AG10803 (cell line): ENCODE results near the gene PPCS.

ENCODE experiments used
- DNase-seq: peaks from one replicate; pipeline ENCODE4 v3.0.0; 2010; ENCODE audit warnings: low read depth
- H3K4me3 ChIP-seq: 2 replicates; pipeline ENCODE4 v1.5.1; 2011; ENCODE audit warnings: mild to moderate bottlenecking, low read length, control low read depth
- CTCF ChIP-seq: conservative IDR thresholded peaks from 2 replicates; pipeline ENCODE4 v1.5.1; 2011; ENCODE audit warnings: mild to moderate bottlenecking, low read length, control low read depth, inconsistent platforms

Gene PPCS

GRCh38 chr1:42450061-42450460, 6.3 kb upstream of the PPCS start:
- no peak for DNase-seq
- H3K4me3 ChIP-seq, result no peak overlapping the region
- no peak for TF ChIP-seq CTCF

DNA sequence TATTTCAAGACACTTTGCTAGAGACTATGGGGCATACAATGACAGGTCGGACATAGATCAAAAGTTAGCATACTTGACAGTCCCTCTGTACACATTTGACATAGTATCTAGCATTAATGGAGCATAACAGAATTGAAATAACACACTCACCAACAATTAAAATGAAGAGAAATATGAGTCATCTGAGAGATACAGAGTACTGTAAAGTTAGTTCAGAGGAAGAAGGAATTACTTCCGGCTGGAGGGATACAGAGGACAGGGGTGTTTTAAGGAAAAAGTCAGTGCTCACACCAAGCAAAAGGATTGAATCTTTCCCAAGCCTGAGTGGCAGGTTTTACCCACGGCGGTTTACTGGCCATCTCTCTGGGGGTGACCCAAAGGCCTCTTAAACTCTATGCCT, 3.0 kb upstream of the PPCS start:
- no peak for TF ChIP-seq CTCF
- no peak for DNase-seq
- no peak overlapping the region for H3K4me3 ChIP-seq

DNA sequence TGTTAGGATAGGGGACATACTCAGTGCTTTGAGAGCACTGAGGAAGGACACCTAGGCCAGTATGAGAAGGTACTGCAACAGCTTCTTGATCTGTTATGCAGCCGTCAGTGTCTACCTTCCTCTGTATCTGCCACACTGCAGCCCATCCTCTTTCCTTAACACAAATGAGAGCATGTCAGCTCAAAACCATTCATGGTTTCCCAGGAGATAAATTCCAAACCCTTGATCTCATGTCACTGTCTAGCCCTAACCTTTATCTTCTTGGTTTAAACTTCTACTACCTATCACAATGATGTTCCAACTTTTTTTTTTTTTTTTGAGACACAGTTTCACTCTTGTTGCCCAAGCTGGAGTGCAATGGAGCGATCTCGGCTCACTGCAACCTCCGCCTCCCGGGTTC, 1.9 kb upstream of the PPCS start:
- DNase-seq, result no peak
- TF ChIP-seq CTCF, result no peak
- no peak overlapping the region for H3K4me3 ChIP-seq

- peak; percentile 63 for DNase-seq
- no peak for TF ChIP-seq CTCF
- peak overlapping the region; percentile 90 for H3K4me3 ChIP-seq
Observed at GRCh38 chr1:42456754-42457089, 379 bp downstream of the PPCS start.

DNA sequence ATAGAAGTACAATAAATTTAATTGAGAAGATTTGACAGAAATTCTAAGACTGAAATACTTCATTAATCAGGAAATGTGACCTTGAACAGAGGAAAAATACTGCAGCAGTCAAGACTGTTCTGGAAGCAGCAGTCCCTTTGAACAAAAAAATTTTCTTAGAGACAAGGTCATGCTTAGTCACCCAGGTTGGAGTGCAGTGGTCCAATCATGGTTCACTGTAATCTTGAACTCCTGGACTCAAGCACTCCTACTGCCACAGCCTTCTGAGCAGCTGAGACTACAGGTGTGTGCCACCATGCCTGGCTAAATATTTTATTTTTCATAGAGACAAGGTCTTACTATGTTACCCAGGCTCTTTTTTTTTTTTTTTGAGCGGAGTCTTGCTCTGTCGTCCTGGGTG, 4.9 kb downstream of the PPCS start:
- no peak for TF ChIP-seq CTCF
- H3K4me3 ChIP-seq, result no peak overlapping the region
- no peak for DNase-seq

DNA sequence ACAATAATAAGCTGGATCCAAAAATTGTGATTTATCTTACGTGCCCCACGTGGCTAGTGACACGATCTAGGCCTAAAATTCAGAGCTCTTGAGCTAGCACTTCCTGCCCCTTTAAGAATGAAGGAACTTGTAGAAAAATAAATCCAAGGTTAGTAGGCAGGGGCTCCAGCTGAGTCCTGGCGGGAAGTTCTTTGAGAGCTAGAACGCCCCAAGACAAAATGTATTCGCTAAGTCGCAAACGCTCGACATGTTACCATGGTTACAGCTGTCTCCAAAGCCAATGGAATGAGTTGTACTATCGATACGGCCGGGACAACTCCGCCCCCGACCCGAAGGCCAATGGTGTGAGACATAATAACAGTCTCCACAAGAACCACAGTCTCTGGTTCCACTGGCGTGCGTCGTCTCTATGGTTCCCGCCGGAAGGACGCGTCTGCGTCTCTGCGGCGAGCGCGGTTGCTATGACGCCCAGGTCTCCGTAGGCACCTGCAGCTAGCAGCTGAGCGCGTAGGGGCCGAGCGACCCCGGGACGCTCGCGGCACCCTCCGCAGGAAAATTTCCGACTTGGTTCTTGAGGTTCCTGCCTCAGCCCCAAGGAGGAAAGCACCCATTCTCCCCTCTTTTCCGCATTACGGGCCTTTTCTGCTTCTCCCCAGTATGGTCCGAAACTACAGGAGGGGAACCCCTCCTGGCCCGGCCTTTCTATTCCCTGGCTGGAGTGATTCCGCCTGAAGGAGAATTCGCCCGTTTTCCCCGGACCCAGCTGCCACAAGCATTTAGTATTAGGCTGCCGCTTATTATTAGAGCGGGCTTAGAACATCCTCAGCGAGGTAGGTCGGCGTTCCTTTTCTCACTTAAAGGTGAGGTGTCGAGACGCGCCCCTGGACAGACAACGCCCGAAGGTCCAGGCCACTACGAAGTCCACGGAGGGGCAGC, 6.8 kb downstream of the PPCS start, which contains the start of gene CCDC30:
Gene CCDC30 (plus strand): TSS at position 459 of the 936 bp plus-strand sequence. CDS start 17,266 bp downstream, outside the sequence.
- peak; percentile 97 for DNase-seq
- H3K4me3 ChIP-seq, result peak within 1 kb of the TSS; percentile 86
- no peak for TF ChIP-seq CTCF

- H3K4me3 ChIP-seq, result peak overlapping the region; percentile 86
- no peak for TF ChIP-seq CTCF
- DNase-seq, result no peak
Observed at GRCh38 chr1:42463921-42464320, 7.6 kb downstream of the PPCS start.
